ACHN (cell line): ENCODE data around the gene SLC39A5.

Experiments
- DNase-seq: peaks from one replicate; pipeline ENCODE4 v3.0.0-alpha.2; 2015
- in situ Hi-C: cut with HindIII; loops from 2 replicates; pipeline ENCODE4 v1.10.0; 2017; ENCODE audit warnings: low sequenced_read_pairs, low pct_ligation_motif_present, low pct_unique_long_range_greater_than_20kb

SLC39A5 gene

GRCh38 chr12:56236091-56236490 is 6.2 kb downstream of the SLC39A5 start:
- in situ Hi-C loops, result no loop called here

DNA sequence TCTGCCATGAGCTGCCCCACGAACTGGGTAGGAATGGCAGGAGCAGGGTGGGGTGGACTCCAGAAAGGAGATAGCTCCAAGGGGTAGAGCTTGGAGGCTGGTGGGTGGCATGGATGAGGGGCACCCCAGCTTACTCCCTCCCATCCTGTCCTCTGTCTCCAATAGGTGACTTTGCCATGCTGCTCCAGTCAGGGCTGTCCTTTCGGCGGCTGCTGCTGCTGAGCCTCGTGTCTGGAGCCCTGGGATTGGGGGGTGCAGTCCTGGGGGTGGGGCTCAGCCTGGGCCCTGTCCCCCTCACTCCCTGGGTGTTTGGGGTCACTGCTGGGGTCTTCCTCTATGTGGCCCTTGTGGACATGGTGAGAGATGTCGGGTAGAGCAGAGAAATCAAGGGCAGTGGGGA is 7.1 kb downstream of the SLC39A5 start:
- no peak for DNase-seq
- in situ Hi-C loops, result no loop called here

More at GRCh38 chr12:56236091-56236490, 6.2 kb downstream of the SLC39A5 start:
- no peak for DNase-seq

- DNase-seq, result no peak
- in situ Hi-C loops, result no loop called here
These were observed 7.7 kb downstream of the SLC39A5 start for GRCh38 chr12:56237552-56237951.

DNA sequence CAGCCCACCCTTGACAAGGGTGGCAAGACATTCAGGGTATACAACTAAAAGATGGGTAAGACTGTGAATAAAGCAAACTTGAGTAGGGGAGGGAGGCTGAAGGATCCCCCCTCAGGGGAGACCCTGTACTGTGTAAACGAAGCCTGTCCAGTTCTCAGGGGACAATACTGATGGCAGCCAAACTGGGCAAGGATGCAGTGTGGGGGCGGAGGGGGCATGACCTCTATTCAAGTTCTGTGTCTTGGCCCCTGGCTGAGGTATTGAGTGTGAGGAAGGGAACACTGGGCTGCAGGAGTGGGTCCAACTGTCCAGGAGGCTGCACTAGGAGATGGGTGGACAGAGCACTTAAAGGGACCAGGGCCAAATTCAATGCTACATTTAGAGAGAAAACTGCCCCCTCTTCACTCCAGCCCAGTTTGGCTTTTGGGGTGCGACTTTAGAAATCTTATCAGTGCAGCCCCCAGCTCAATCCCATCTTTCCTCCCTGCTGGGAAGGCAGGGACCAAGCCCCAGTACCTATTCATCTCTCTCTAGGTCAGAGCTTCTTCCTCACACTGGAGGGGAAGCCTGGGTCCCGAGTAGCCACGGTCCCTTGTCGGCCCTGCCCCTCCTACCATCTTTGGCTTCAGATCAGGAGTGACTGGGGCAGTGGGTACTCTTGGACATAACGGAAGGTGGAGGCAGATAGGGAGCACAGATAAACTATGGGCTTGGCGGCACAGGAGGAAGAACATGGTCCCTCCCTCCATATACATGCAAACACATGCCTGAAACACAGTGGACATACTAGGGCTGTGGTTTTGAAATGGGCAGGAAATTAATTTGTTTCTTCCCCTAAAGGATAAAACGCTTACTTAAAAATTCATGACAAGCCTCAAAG is 11.8 kb downstream of the SLC39A5 start:
- in situ Hi-C loops, result no loop called here

GRCh38 chr12:56242986-56243385 is 13.1 kb downstream of the SLC39A5 start:
- DNase-seq, result no peak
- in situ Hi-C loops, result no loop called here

More for the DNA sequence above, 11.8 kb downstream of the SLC39A5 start:
- no peak for DNase-seq

DNA sequence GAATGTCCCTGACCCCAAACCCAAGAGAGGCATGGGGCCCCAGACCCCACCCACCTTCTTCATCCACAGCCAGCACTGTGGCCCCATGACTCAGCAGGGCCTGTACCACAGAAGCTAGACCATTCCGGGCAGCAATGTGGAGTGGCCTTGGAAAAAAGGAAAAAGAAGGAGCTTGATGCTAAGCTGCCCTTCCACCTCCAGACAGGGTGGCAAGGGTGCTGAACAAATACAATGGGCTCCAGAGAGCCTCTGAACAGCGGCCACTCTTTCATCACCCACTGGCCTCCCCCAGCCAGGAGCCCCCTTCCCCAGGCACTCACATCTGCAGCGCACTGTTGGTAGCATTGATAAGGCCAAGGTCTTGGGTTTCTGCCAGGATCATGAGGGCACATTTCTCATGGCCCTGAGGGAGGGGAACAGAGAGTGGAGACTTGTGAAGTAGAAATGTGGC is 13.9 kb downstream of the SLC39A5 start:
- DNase-seq, result no peak
- in situ Hi-C loops, result no loop called here

GRCh38 chr12:56244494-56244893 is 14.6 kb downstream of the SLC39A5 start:
- in situ Hi-C loops, result no loop called here
- no peak for DNase-seq

DNA sequence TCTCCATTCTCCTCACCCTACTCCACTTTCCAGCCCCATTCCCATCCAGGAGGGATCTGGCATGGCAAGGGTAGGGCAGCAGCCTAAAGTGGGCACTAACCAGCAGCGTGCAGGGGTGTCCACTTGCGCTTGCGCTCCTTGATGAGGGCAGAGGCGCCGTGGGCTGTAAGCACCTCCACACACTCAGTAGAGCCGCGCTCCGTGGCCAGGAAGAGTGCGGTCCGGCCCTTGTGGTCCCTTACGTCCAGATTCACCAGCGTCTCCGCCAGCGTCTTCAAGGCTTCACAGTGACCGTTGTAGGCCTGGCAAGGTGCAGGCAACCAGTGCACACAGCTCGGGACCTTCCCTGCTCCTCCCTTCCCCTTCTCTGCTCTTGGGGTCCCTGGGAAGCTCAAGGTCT is 18.1 kb downstream of the SLC39A5 start:
- in situ Hi-C loops, result no loop called here
- no peak for DNase-seq

DNA sequence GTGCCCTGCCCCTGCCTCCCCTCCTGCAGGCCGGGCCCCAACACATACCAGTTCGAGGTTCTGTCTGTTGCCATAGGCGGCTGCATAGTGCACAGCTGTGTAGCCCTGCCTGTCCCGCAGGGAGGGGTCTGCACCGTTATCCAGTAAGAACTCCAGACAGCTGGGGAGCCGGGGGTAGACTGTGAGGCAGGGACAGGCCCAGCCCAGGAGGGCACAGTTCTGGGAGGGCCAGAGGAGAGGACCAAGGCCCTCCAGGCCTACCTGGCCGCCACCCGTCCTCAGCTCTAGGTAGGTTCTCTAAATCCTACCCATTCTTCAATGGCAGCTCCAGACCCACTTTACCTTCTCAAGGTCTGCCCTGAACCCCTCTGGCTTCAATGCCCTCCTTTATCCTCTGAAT is 18.9 kb downstream of the SLC39A5 start:
- DNase-seq, result no peak
- in situ Hi-C loops, result no loop called here

DNA sequence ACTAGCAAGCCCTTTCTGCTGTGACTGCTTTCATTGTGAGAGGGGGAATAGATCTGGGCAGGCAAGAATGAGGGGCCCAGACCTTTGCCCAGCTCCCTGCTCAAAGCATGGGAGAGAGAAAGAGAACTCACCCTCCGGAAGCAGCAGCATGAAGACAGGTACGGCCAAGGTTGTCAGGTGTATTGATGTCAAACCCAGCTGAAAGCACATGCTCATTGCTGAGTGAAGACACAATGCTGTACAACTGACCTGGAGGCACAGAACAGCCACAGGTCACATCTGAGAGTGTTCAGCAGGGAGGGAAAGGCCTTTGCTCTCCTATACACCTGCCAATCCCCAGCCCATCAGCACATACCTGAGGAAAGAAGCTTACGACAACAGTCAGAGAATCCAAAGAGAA is 22.8 kb downstream of the SLC39A5 start:
- DNase-seq, result no peak
- in situ Hi-C loops, result no loop called here

GRCh38 chr12:56253091-56253490 is 23.2 kb downstream of the SLC39A5 start:
- DNase-seq, result no peak
- in situ Hi-C loops, result no loop called here

- DNase-seq, result no peak
- in situ Hi-C loops, result no loop called here
These were observed 25.8 kb downstream of the SLC39A5 start for GRCh38 chr12:56255671-56256070.

- DNase-seq, result peak; percentile 36
- in situ Hi-C loops, result no loop called here
These were observed 26.6 kb downstream of the SLC39A5 start for GRCh38 chr12:56256326-56256960.

- in situ Hi-C loops, result no loop called here
- no peak for DNase-seq
These were observed 27.2 kb downstream of the SLC39A5 start for GRCh38 chr12:56257071-56257470.

DNA sequence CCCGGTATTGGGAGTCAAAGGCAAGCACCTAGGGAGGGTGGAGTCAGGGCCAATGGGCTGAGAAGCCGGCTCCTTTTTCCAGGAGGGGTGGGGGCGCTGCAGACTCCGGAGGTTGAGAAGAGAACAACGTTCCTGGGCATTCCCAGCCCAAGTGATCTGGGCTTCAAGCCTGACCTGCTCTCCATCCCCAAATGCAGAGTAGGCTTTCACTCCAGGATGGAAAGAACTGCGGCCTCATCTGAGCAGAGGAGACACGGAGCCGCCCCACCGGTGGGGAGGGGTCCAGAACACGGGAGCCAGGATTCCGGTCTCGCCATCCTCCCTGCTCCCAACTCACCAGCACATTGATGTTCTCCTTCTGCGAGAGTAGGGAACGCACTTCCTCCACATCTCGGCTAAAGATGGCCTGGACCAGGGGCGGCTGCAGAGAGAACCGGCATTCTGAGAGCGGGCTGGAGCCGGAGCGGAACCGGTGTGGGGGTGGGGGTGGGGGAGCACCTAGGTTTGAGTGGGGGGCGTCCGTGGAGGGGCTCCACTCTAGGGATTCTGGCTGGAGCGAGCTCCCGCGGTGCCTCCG is 27.7 kb downstream of the SLC39A5 start:
- in situ Hi-C loops, result no loop called here
- DNase-seq, result peak; percentile 67

GRCh38 chr12:56258068-56258819 is 28.4 kb downstream of the SLC39A5 start, which contains the start of gene ANKRD52:
ANKRD52 (minus strand) TSS chr12:56258384; CDS start chr12:56258269, 115 bp downstream.
- DNase-seq, result peak; percentile 85
- in situ Hi-C loops, result no loop called here

GRCh38 chr12:56258820-56259183 is 29.0 kb downstream of the SLC39A5 start:
- in situ Hi-C loops, result no loop called here
- no peak for DNase-seq

DNA sequence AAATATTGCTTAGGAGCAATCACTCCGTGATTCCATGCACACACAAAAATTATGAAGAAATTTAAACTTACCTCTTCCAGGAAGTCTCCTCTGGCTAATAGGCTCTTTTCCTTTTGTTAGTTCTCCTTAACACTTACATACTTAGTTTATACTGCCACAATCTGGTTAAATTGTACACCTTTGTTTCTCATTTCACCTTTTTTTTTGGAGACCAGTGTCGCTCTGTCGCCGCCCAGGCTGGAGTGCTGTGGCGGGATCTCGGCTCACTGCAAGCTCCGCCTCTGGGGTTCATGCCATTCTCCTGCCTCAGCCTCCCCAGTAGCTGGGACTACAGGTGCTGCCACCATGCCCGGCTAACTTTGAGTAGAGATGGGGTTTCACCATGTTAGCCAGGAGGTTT is 30.5 kb downstream of the SLC39A5 start:
- no peak for DNase-seq
- in situ Hi-C loops, result no loop called here

GRCh38 chr12:56260921-56261320 is 31.1 kb downstream of the SLC39A5 start:
- no peak for DNase-seq
- in situ Hi-C loops, result no loop called here
